Osteoblast (primary cell): ENCODE measurements around the gene WDR46. TPM values are rescaled to one million over a fixed set of nuclear protein-coding genes. Genes with fewer than 3 reads are reported as not detected.

Experiments used
- DNase-seq: peaks from one replicate; pipeline ENCODE4 v3.0.0; 2011; ENCODE audit warnings: low spot score, mixed read lengths; ENCODE audit not compliant: insufficient read length; ENCODE audit errors: missing footprints
- H2AFZ ChIP-seq: 2 replicates; pipeline ENCODE4 v1.6.0; 2011; ENCODE audit warnings: mild to moderate bottlenecking, low read length
- H3K27ac ChIP-seq: 2 replicates; pipeline ENCODE4 v1.5.1; 2011; ENCODE audit warnings: mild to moderate bottlenecking, low read depth, low read length, moderate library complexity
- H3K27me3 ChIP-seq: 2 replicates; pipeline ENCODE4 v1.6.0; 2012; ENCODE audit warnings: mild to moderate bottlenecking, control low read depth, inconsistent platforms, low read length, moderate library complexity; ENCODE audit not compliant: insufficient read depth
- H3K36me3 ChIP-seq: 2 replicates; pipeline ENCODE4 v1.5.1; 2011; ENCODE audit warnings: mild to moderate bottlenecking, low read length, control low read depth, moderate library complexity; ENCODE audit not compliant: insufficient read depth
- H3K4me1 ChIP-seq: 2 replicates; pipeline ENCODE4 v1.5.1; 2011; ENCODE audit warnings: mild to moderate bottlenecking, low read length, control low read depth, moderate library complexity; ENCODE audit not compliant: insufficient read depth
- H3K4me2 ChIP-seq: 2 replicates; pipeline ENCODE4 v1.6.0; 2011; ENCODE audit warnings: mild to moderate bottlenecking, low read length; ENCODE audit not compliant: insufficient read depth
- H3K4me3 ChIP-seq: fragments of 200-600 bp; sonication (generic); 3 replicates; pipeline ENCODE4 v1.5.1; 2012; ENCODE audit warnings: mild to moderate bottlenecking, low read length, inconsistent platforms; ENCODE audit not compliant: insufficient read depth
- H3K79me2 ChIP-seq: 2 replicates; pipeline ENCODE4 v1.6.0; 2012; ENCODE audit warnings: mild to moderate bottlenecking, low read length, control low read depth, inconsistent platforms; ENCODE audit not compliant: insufficient read depth
- H3K9me3 ChIP-seq: 2 replicates; pipeline ENCODE4 v1.5.1; 2011; ENCODE audit warnings: low read depth, low read length, control low read depth
- H4K20me1 ChIP-seq: 2 replicates; pipeline ENCODE4 v1.6.0; 2012; ENCODE audit warnings: mild to moderate bottlenecking, low read length, control low read depth; ENCODE audit not compliant: insufficient read depth
- total RNA-seq: library from RNA; depleted of rRNA; stranded (reverse); fragments of >200 nt; gene quantifications from 2 replicates; pipeline ENCODE4 v1.2.3, GENCODE V29; 2012
- TF ChIP-seq, protein P1 (sequence below): IDR thresholded peaks from 2 replicates; pipeline ENCODE4 v1.5.1; 2011; ENCODE audit warnings: mild to moderate bottlenecking, low read depth, low read length, moderate library complexity; ENCODE audit errors: extremely low read depth

Gene WDR46
- total RNA-seq, 1 donor: 86.9 TPM

DNA sequence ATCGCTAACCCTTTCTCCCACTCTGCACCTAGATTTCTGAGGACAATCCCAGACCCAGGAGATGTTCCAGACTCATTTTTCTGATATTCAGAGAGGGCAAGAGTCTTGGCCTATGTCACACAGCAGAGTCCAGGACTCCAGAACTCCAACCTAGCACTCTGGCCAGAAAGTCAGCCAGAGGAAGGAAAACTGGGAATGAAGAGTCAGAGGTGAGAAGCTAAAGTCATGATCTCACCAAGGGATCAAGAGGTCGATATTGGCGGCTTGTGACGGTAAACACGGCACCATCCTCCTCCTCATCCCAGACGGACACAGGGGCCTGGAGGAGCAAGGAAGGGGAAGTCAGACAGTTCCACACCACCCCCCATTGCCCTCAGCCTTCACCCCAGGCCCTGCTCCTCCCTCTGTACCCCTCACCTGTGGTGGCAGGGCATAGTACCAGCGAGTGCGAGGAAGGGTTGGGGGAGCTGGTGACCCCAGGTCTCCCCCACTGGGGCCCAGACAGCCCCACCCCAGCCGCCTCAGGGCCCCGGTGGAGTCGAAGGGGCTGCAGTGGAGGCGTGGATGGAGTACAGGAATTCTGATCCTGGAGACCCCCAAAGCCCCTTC lies 7.9 kb upstream of the WDR46 start:
- Histone ChIP-seq H4K20me1 (peaks cover 3% of the 10 kb centered on the region), H3K27me3 (no peaks in the 10 kb centered on the region), H3K9me3 (no peaks in the 10 kb centered on the region), H3K4me1 (no peaks in the 10 kb centered on the region), H3K4me3 (no peak overlapping the region), H3K36me3 (peaks cover 28% of the 10 kb centered on the region), H3K79me2 (peaks cover 18% of the 10 kb centered on the region), H3K27ac (peak overlapping the region; percentile 48), H2AFZ (no peak overlapping the region), H3K4me2 (peak overlapping the region; percentile 85)
- TF ChIP-seq, protein P1, sequence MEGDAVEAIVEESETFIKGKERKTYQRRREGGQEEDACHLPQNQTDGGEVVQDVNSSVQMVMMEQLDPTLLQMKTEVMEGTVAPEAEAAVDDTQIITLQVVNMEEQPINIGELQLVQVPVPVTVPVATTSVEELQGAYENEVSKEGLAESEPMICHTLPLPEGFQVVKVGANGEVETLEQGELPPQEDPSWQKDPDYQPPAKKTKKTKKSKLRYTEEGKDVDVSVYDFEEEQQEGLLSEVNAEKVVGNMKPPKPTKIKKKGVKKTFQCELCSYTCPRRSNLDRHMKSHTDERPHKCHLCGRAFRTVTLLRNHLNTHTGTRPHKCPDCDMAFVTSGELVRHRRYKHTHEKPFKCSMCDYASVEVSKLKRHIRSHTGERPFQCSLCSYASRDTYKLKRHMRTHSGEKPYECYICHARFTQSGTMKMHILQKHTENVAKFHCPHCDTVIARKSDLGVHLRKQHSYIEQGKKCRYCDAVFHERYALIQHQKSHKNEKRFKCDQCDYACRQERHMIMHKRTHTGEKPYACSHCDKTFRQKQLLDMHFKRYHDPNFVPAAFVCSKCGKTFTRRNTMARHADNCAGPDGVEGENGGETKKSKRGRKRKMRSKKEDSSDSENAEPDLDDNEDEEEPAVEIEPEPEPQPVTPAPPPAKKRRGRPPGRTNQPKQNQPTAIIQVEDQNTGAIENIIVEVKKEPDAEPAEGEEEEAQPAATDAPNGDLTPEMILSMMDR: no peak
- no peak for DNase-seq

DNA sequence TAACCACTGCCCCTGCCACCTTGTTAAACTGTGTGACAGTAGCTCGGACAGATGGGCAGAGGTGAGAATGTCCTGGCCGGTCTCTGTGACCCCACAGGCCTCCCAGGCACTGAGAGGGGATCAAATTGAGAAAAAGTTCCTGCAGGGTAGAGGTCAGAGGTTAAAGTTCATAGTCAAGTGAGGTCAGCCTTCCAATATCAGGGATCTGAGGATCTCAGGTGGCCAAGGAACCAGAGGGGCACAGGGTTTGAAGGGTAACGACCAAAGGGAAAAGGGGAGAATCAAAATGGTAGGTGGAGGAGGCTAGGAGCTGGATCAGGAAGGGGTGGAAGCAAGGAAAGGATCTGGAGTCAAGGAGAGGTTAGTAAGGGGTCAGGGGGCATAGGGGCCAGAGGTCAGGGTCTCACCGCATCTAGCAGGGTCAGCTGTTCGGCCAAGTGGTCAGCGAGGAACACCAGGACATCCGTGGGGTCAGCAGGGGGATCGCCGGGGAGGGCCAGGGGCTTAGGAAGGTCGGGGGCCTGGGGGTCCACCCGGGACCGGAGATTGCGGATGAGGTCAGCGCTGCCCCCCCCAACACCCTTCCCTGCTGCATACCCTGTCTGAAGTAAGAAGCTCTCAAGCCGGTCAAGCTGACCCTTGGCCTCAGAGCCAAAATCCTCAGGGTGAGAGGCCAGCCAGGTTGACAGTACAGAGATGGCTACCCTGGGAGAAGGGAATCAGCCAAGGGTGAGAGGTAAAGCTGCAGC lies 6.8 kb upstream of the WDR46 start:
- H3K36me3 ChIP-seq: peaks cover 28% of the 10 kb centered on the region
- H3K4me1 ChIP-seq: peaks cover 2% of the 10 kb centered on the region
- no peaks in the 10 kb centered on the region for H3K9me3 ChIP-seq
- peaks cover 16% of the 10 kb centered on the region for H3K79me2 ChIP-seq
- TF ChIP-seq, protein P1: no peak
- H3K4me2 ChIP-seq: no peak overlapping the region
- no peaks in the 10 kb centered on the region for H4K20me1 ChIP-seq
- no peak overlapping the region for H2AFZ ChIP-seq
- H3K27ac ChIP-seq: no peak overlapping the region
- peak; percentile 37 for DNase-seq
- H3K27me3 ChIP-seq: no peaks in the 10 kb centered on the region
- H3K4me3 ChIP-seq: no peak overlapping the region

- Histone ChIP-seq H3K4me1 (peaks cover 11% of the 10 kb centered on the region), H4K20me1 (no peaks in the 10 kb centered on the region), H3K36me3 (peaks cover 28% of the 10 kb centered on the region), H3K4me3 (no peak overlapping the region), H3K79me2 (peaks cover 27% of the 10 kb centered on the region), H3K27ac (no peak overlapping the region), H3K9me3 (no peaks in the 10 kb centered on the region), H2AFZ (no peak overlapping the region), H3K27me3 (no peaks in the 10 kb centered on the region), H3K4me2 (no peak overlapping the region)
- DNase-seq: peak; percentile 74
- TF ChIP-seq, protein P1: no peak
Measured at GRCh38 chr6:33294086-33294823, 5.2 kb upstream of the WDR46 start.
